NCI-H128 (cell line): ENCODE data around the gene LRRC4C.

Experiments
- DNase-seq: peaks from one replicate; lab custom pipeline; 2025; ENCODE audit not compliant: unreplicated experiment; lab: John Stamatoyannopoulos, UW

The LRRC4C gene

GRCh38 chr11:41333357-41333756 lies 126.1 kb downstream of the LRRC4C start:
- no peak for DNase-seq

- DNase-seq: no peak
Observed at GRCh38 chr11:41328324-41328723, 131.1 kb downstream of the LRRC4C start.

- no peak for DNase-seq
Observed at GRCh38 chr11:41323446-41323845, 136.0 kb downstream of the LRRC4C start.

GRCh38 chr11:41320653-41321052 lies 138.8 kb downstream of the LRRC4C start:
- no peak for DNase-seq

- DNase-seq: no peak
Observed at GRCh38 chr11:41320238-41320637, 139.2 kb downstream of the LRRC4C start.

GRCh38 chr11:41319434-41319833 lies 140.0 kb downstream of the LRRC4C start:
- DNase-seq: no peak

GRCh38 chr11:41316751-41317150 lies 142.7 kb downstream of the LRRC4C start:
- DNase-seq: no peak

GRCh38 chr11:41313226-41313625 lies 146.2 kb downstream of the LRRC4C start:
- DNase-seq: no peak

GRCh38 chr11:41309716-41310115 lies 149.7 kb downstream of the LRRC4C start:
- DNase-seq: no peak

- no peak for DNase-seq
Observed at GRCh38 chr11:41309111-41309522, 150.3 kb downstream of the LRRC4C start.

- no peak for DNase-seq
Observed at GRCh38 chr11:41308286-41308685, 151.2 kb downstream of the LRRC4C start.

GRCh38 chr11:41307296-41308080 lies 152.0 kb downstream of the LRRC4C start:
- DNase-seq: no peak

- DNase-seq: no peak
Observed at GRCh38 chr11:41306431-41306830, 153.0 kb downstream of the LRRC4C start.

- DNase-seq: no peak
Observed at GRCh38 chr11:41301023-41301422, 158.4 kb downstream of the LRRC4C start.

GRCh38 chr11:41289408-41289807 lies 170.0 kb downstream of the LRRC4C start:
- no peak for DNase-seq

- DNase-seq: no peak
Observed at GRCh38 chr11:41286751-41287150, 172.7 kb downstream of the LRRC4C start.

GRCh38 chr11:41284354-41284753 lies 175.1 kb downstream of the LRRC4C start:
- DNase-seq: no peak

- no peak for DNase-seq
Observed at GRCh38 chr11:41283191-41283930, 176.1 kb downstream of the LRRC4C start.

- DNase-seq: no peak
Observed at GRCh38 chr11:41282395-41282794, 177.1 kb downstream of the LRRC4C start.

GRCh38 chr11:41281131-41281742 lies 178.2 kb downstream of the LRRC4C start:
- no peak for DNase-seq

- DNase-seq: no peak
Observed at GRCh38 chr11:41274831-41275230, 184.6 kb downstream of the LRRC4C start.

- no peak for DNase-seq
Observed at GRCh38 chr11:41273908-41274307, 185.5 kb downstream of the LRRC4C start.
